ENCODE measurements around the gene HMCN1. TPM values are rescaled to one million over a fixed set of nuclear protein-coding genes. Genes with fewer than 3 reads are reported as not detected.
A peak's percentile ranks its signal among the peaks of the same experiment; 100 is the strongest.

HMCN1 gene
- total and polyA plus RNA-seq, 2 donors (not counting 1 experiment from before 2014, with no cell fraction given), result 6.8 to 21.0 TPM

GRCh38 chr1:185936641-185937040 lies 202.4 kb downstream of the HMCN1 start:
- DNase-seq (ENCODE audit: low read depth in 2 of 2), result no peak
- H4K20me1 ChIP-seq (ENCODE audit: control insufficient read depth, extremely low read depth, insufficient read depth, low read length), result no peaks in the 10 kb centered on the region
- TF ChIP-seq EZH2 (IDR thresholded peaks at IDR 0.05; ENCODE audit: low read length, missing control alignments), result no peak
- TF ChIP-seq CTCF (conservative IDR thresholded peaks at IDR 0.05 in 1 of 2, IDR thresholded peaks at IDR 0.05 in 1 of 2; ENCODE audit: low read depth in 1 of 2, low read length in 2 of 2), result no peak
- H3K4me1 ChIP-seq (ENCODE audit: control insufficient read depth, extremely low read depth, insufficient read depth, low read length), result no peaks in the 10 kb centered on the region
- H3K9me3 ChIP-seq (ENCODE audit: control insufficient read depth, insufficient read depth, low read depth, low read length), result no peaks in the 10 kb centered on the region
- H3K36me3 ChIP-seq (ENCODE audit: control insufficient read depth, insufficient read depth, low read length), result no peaks in the 10 kb centered on the region
- no peaks in the 10 kb centered on the region for H3K79me2 ChIP-seq (ENCODE audit: control insufficient read depth, insufficient read depth, low read length)
- no peak overlapping the region for H3K27ac ChIP-seq (ENCODE audit: insufficient read depth, low read length)
- H3K9ac ChIP-seq (ENCODE audit: insufficient read depth, low read length), result no peak overlapping the region
- H3K27me3 ChIP-seq (ENCODE audit: control insufficient read depth, insufficient read depth, low read length), result no peaks in the 10 kb centered on the region
- no peak overlapping the region for H3K4me3 ChIP-seq (replicated peaks in 1 of 4; ENCODE audit: control extremely low read depth in 1 of 4, insufficient read depth in 1 of 4, low read depth in 3 of 4, low read length in 4 of 4)
- no peak overlapping the region for H2AFZ ChIP-seq (ENCODE audit: low read length)
- H3K4me2 ChIP-seq (ENCODE audit: extremely low read depth, insufficient read depth, low read length), result no peak overlapping the region

- Histone ChIP-seq H4K20me1 (ENCODE audit: control insufficient read depth, extremely low read depth, insufficient read depth, low read length) (no peaks in the 10 kb centered on the region), H3K4me1 (ENCODE audit: control insufficient read depth, extremely low read depth, insufficient read depth, low read length) (no peaks in the 10 kb centered on the region), H2AFZ (ENCODE audit: low read length) (no peak overlapping the region), H3K4me2 (ENCODE audit: extremely low read depth, insufficient read depth, low read length) (no peak overlapping the region), H3K27ac (ENCODE audit: insufficient read depth, low read length) (no peak overlapping the region), H3K36me3 (ENCODE audit: control insufficient read depth, insufficient read depth, low read length) (no peaks in the 10 kb centered on the region), H3K9me3 (ENCODE audit: control insufficient read depth, insufficient read depth, low read depth, low read length) (no peaks in the 10 kb centered on the region), H3K27me3 (ENCODE audit: control insufficient read depth, insufficient read depth, low read length) (no peaks in the 10 kb centered on the region), H3K79me2 (ENCODE audit: control insufficient read depth, insufficient read depth, low read length) (no peaks in the 10 kb centered on the region), H3K4me3 (replicated peaks in 1 of 4; ENCODE audit: control extremely low read depth in 1 of 4, insufficient read depth in 1 of 4, low read depth in 3 of 4, low read length in 4 of 4) (no peak overlapping the region), H3K9ac (ENCODE audit: insufficient read depth, low read length) (no peak overlapping the region)
- TF ChIP-seq CTCF (conservative IDR thresholded peaks at IDR 0.05 in 1 of 2, IDR thresholded peaks at IDR 0.05 in 1 of 2; ENCODE audit: low read depth in 1 of 2, low read length in 2 of 2) (no peak), EZH2 (IDR thresholded peaks at IDR 0.05; ENCODE audit: low read length, missing control alignments) (no peak)
- DNase-seq (ENCODE audit: low read depth in 2 of 2), result peak in 1 of 2 donors; percentile 39
Observed at GRCh38 chr1:185938396-185938795, 204.2 kb downstream of the HMCN1 start.

GRCh38 chr1:185939142-185939541 lies 205.0 kb downstream of the HMCN1 start:
- H3K4me3 ChIP-seq (replicated peaks in 1 of 4; ENCODE audit: control extremely low read depth in 1 of 4, insufficient read depth in 1 of 4, low read depth in 3 of 4, low read length in 4 of 4), result no peak overlapping the region
- H3K79me2 ChIP-seq (ENCODE audit: control insufficient read depth, insufficient read depth, low read length), result no peaks in the 10 kb centered on the region
- peak in 1 of 2 donors; percentile 73 for DNase-seq (ENCODE audit: low read depth in 2 of 2)
- no peak overlapping the region for H3K9ac ChIP-seq (ENCODE audit: insufficient read depth, low read length)
- no peaks in the 10 kb centered on the region for H4K20me1 ChIP-seq (ENCODE audit: control insufficient read depth, extremely low read depth, insufficient read depth, low read length)
- no peaks in the 10 kb centered on the region for H3K36me3 ChIP-seq (ENCODE audit: control insufficient read depth, insufficient read depth, low read length)
- TF ChIP-seq EZH2 (IDR thresholded peaks at IDR 0.05; ENCODE audit: low read length, missing control alignments) (no peak), CTCF (conservative IDR thresholded peaks at IDR 0.05 in 1 of 2, IDR thresholded peaks at IDR 0.05 in 1 of 2; ENCODE audit: low read depth in 1 of 2, low read length in 2 of 2) (no peak)
- no peak overlapping the region for H3K27ac ChIP-seq (ENCODE audit: insufficient read depth, low read length)
- no peak overlapping the region for H2AFZ ChIP-seq (ENCODE audit: low read length)
- no peaks in the 10 kb centered on the region for H3K27me3 ChIP-seq (ENCODE audit: control insufficient read depth, insufficient read depth, low read length)
- no peak overlapping the region for H3K4me2 ChIP-seq (ENCODE audit: extremely low read depth, insufficient read depth, low read length)
- no peaks in the 10 kb centered on the region for H3K9me3 ChIP-seq (ENCODE audit: control insufficient read depth, insufficient read depth, low read depth, low read length)
- no peaks in the 10 kb centered on the region for H3K4me1 ChIP-seq (ENCODE audit: control insufficient read depth, extremely low read depth, insufficient read depth, low read length)
